ENCODE measurements around the gene GALR2. TPM values are rescaled to one million over a fixed set of nuclear protein-coding genes. Genes with fewer than 3 reads are reported as not detected.

GALR2 gene
- total RNA-seq, 2 experiments from 2014 or later: 0.63 TPM; not detected in 1

DNA sequence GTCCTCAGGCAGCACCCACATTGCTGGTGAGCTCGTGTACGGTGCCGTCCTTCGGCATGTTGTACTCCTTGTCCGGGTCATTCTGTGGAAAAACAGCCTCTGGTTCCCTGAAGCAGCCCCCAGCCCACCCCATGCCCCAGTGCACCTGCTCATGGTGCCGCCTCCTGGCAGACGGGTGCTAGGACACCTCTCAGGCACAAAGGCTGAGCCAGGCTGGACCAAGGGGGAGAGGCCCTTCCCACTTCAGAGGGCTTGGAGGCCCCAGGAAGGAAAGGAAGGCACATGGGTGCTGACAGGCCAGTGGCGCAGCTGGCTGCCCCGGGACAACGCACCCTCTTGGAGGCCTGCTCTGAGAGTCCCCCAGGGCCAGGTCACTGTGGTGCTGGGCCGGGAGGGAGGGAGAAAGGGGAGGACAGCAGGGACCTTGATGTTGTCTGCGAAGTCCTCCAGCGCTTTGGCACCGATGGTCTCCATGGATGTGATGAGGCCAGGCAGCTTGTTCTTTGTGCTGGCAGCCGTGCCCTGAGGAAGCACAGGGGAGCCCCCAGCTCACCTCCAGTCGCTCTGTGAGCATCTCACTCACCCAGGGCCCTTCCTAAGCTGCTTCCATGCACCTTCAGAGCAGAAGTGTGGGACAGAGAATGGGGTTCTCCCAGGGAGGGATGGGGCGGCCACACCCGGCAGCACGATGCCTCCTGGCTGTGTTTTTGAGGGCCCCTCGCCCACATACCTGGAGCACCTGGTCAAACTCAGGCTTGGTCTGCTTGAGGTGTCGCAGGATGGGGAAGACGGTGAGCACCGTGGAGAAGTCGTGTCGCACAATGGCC lies 13.7 kb downstream of the GALR2 start:
- intact Hi-C loops (cut with micrococcal nuclease; ENCODE audit: unreplicated experiment): no loop called here
- ChIA-PET CTCF (ENCODE audit: unreplicated experiment) (interaction anchor here (1.6 kb wide), 1 partner anchor 74 kb away, joined by 4 read pairs; no protein-coding TSS in a partner anchor), POLR2A (interaction anchor here (1.5 kb wide), 1 partner anchor 15 kb away, joined by 4 read pairs; the partner anchor contains the start of gene EXOC7)

DNA sequence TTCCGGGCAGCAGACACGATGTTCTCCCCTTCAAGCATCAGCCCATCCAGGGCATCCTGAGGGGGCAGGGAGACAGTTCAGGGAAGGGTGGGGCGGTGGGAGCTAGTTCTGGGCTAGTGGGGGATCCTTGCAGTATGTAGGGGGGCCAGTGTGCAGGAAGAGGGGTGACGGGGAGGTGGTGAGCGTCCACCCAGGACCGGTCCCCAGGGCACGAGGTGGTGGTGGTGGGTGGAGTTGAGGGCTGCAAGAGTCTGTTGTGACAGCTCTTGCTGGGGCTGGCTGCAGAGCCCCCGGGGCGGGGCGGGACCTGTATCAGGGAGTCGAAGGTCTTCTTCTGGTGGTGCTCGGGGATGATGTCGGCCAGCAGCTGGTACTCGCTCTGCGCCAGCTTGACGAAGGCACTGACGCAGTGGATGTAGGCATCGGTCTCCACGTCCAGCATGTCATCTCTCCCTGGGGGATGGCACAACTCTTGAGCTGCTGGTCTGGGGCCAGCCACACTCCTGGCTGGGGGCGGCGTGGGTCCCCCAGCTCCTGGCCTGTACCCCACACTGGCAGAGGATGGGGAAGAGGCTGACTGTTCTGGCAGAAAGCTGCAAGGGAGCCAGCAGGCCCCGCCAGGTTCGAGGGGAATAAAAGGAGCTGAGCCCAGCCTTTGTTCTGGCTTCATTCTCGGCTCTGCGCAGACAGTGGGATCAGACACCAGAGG lies 14.4 kb downstream of the GALR2 start:
- DNase-seq (ENCODE audit: low spot score): no peak
- no peaks in the 10 kb centered on the region for H3K9me3 ChIP-seq (ENCODE audit: low read length)
- no TSS peak for BruUV-seq (replicated peaks)
- H4K20me1 ChIP-seq (ENCODE audit: insufficient read depth, low read length): no peaks in the 10 kb centered on the region
- ChIA-PET CTCF (ENCODE audit: unreplicated experiment) (interaction anchor here (1.6 kb wide), 1 partner anchor 75 kb away, joined by 4 read pairs; no protein-coding TSS in a partner anchor), POLR2A (interaction anchor here (1.5 kb wide), 1 partner anchor 14 kb away, joined by 4 read pairs; the partner anchor contains the start of gene EXOC7)
- H3K79me2 ChIP-seq (ENCODE audit: insufficient read depth, low read depth, low read length): no peaks in the 10 kb centered on the region
- no peak overlapping the region for H3K4me3 ChIP-seq (ENCODE audit: low read depth, low read length, poor library complexity, severe bottlenecking)
- no peaks in the 10 kb centered on the region for H3K9me2 ChIP-seq (ENCODE audit: insufficient read depth, low read length)
- H3K4me2 ChIP-seq (ENCODE audit: low read length): no peak overlapping the region
- H3K36me3 ChIP-seq (ENCODE audit: insufficient read depth, low read length): peaks cover 71% of the 10 kb centered on the region
- H3K4me1 ChIP-seq (ENCODE audit: insufficient read depth, low read length, poor library complexity, severe bottlenecking): no peaks in the 10 kb centered on the region
- H2AFZ ChIP-seq (ENCODE audit: low read length): no peak overlapping the region
- TF ChIP-seq, protein P1, sequence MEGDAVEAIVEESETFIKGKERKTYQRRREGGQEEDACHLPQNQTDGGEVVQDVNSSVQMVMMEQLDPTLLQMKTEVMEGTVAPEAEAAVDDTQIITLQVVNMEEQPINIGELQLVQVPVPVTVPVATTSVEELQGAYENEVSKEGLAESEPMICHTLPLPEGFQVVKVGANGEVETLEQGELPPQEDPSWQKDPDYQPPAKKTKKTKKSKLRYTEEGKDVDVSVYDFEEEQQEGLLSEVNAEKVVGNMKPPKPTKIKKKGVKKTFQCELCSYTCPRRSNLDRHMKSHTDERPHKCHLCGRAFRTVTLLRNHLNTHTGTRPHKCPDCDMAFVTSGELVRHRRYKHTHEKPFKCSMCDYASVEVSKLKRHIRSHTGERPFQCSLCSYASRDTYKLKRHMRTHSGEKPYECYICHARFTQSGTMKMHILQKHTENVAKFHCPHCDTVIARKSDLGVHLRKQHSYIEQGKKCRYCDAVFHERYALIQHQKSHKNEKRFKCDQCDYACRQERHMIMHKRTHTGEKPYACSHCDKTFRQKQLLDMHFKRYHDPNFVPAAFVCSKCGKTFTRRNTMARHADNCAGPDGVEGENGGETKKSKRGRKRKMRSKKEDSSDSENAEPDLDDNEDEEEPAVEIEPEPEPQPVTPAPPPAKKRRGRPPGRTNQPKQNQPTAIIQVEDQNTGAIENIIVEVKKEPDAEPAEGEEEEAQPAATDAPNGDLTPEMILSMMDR (conservative IDR thresholded peaks at IDR 0.05; ENCODE audit: low read length): no peak
- TF ChIP-seq EZH2phosphoT487 (IDR thresholded peaks at IDR 0.05; ENCODE audit: borderline replicate concordance, low read depth, low read length): no peak
- H3K27ac ChIP-seq (ENCODE audit: low read depth, low read length, poor library complexity, severe bottlenecking): no peak overlapping the region
- intact Hi-C loops (cut with micrococcal nuclease; ENCODE audit: unreplicated experiment): no loop called here

More for the DNA sequence above, 13.7 kb downstream of the GALR2 start:
- no peak overlapping the region for H3K4me3 ChIP-seq (ENCODE audit: low read depth, low read length, poor library complexity, severe bottlenecking)
- no peak overlapping the region for H3K4me2 ChIP-seq (ENCODE audit: low read length)
- DNase-seq (ENCODE audit: low spot score): peak; percentile 35
- H4K20me1 ChIP-seq (ENCODE audit: insufficient read depth, low read length): no peaks in the 10 kb centered on the region
- no peaks in the 10 kb centered on the region for H3K79me2 ChIP-seq (ENCODE audit: insufficient read depth, low read depth, low read length)
- no peaks in the 10 kb centered on the region for H3K9me3 ChIP-seq (ENCODE audit: low read length)
- no peak overlapping the region for H2AFZ ChIP-seq (ENCODE audit: low read length)
- H3K9me2 ChIP-seq (ENCODE audit: insufficient read depth, low read length): no peaks in the 10 kb centered on the region
- BruUV-seq (replicated peaks): no TSS peak
- TF ChIP-seq, protein P1 (conservative IDR thresholded peaks at IDR 0.05; ENCODE audit: low read length): peak; percentile 61
- no peak for TF ChIP-seq EZH2phosphoT487 (IDR thresholded peaks at IDR 0.05; ENCODE audit: borderline replicate concordance, low read depth, low read length)
- peaks cover 70% of the 10 kb centered on the region for H3K36me3 ChIP-seq (ENCODE audit: insufficient read depth, low read length)
- no peak overlapping the region for H3K27ac ChIP-seq (ENCODE audit: low read depth, low read length, poor library complexity, severe bottlenecking)
- H3K4me1 ChIP-seq (ENCODE audit: insufficient read depth, low read length, poor library complexity, severe bottlenecking): no peaks in the 10 kb centered on the region
